Upper lobe of right lung (tissue), 1 donor: ENCODE results near the gene KRTAP20-4. TPM values are rescaled to one million over a fixed set of nuclear protein-coding genes. Genes with fewer than 3 reads are reported as not detected.

Experiments
- ATAC-seq: fragments of 200-7000 bp; cut with Tn5 transposase; one replicate; pipeline ENCODE4 v1.9.1; 2020; ENCODE audit warnings: mild to moderate bottlenecking, moderate library complexity
- DNase-seq: peaks from one replicate; pipeline ENCODE4 v3.0.0-alpha.2; 2020
- H3K27ac ChIP-seq: fragments of 200-600 bp; one replicate; pipeline ENCODE4 v1.8.0; 2022
- H3K27me3 ChIP-seq: fragments of 200-600 bp; one replicate; pipeline ENCODE4 v1.8.0; 2022; ENCODE audit warnings: mild to moderate bottlenecking
- H3K36me3 ChIP-seq: fragments of 200-600 bp; one replicate; pipeline ENCODE4 v1.8.0; 2022
- H3K4me1 ChIP-seq: fragments of 200-600 bp; one replicate; pipeline ENCODE4 v1.8.0; 2022
- H3K4me3 ChIP-seq: fragments of 200-600 bp; one replicate; pipeline ENCODE4 v1.8.0; 2022; ENCODE audit warnings: mild to moderate bottlenecking
- H3K9me3 ChIP-seq: fragments of 200-600 bp; one replicate; pipeline ENCODE4 v1.8.0; 2022
- intact Hi-C: fragments of 100-400 bp; cut with DNase I; formaldehyde crosslinking; loops from one replicate; pipeline ENCODE4 v1.11.0; 2022
- total RNA-seq: library from RNA; stranded (reverse); fragmentation: NEBNext Ultra II Directional; extraction: Animal tissue kit (Norgen Biotek cat#: 25700); gene quantifications from one replicate; pipeline ENCODE4 v1.2.1, GENCODE V29; 2021
- TF ChIP-seq, protein P1 (sequence below): fragments of 200-600 bp; IDR thresholded peaks from one replicate; pipeline ENCODE4 v1.8.0; 2022; ENCODE audit warnings: antibody characterized with exemption
- donor health status: DM: no; HTN: yes; CAD: no; lungs with severe emphysema.

KRTAP20-4 gene
- total RNA-seq, 1 donor from 2014 or later = not detected

DNA sequence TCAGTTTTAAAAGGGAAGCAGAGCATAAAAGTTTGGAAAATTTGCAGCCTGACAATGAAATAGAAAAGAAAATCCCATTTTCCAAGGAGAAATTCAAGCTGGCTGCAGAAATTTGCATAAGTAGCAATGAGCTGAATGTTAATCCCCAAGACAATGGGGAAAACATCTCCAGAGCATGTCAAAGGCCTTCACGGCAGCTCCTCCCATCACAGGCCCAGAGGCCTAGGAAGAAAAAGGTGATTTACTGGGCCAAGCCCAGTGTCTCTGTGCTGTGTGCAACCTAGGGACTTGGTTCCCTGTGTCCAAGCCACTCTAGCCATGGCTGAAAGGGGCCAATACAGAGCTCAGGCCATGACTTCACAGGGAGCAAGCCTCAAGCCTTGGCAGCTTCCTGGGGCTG is 48.3 kb downstream of the KRTAP20-4 start:
- H3K27ac ChIP-seq = no peak overlapping the region
- H3K4me3 ChIP-seq = no peak overlapping the region
- no peaks in the 10 kb centered on the region for H3K4me1 ChIP-seq
- intact Hi-C loops = no loop called here
- TF ChIP-seq, protein P1, sequence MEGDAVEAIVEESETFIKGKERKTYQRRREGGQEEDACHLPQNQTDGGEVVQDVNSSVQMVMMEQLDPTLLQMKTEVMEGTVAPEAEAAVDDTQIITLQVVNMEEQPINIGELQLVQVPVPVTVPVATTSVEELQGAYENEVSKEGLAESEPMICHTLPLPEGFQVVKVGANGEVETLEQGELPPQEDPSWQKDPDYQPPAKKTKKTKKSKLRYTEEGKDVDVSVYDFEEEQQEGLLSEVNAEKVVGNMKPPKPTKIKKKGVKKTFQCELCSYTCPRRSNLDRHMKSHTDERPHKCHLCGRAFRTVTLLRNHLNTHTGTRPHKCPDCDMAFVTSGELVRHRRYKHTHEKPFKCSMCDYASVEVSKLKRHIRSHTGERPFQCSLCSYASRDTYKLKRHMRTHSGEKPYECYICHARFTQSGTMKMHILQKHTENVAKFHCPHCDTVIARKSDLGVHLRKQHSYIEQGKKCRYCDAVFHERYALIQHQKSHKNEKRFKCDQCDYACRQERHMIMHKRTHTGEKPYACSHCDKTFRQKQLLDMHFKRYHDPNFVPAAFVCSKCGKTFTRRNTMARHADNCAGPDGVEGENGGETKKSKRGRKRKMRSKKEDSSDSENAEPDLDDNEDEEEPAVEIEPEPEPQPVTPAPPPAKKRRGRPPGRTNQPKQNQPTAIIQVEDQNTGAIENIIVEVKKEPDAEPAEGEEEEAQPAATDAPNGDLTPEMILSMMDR = no peak
- no peaks in the 10 kb centered on the region for H3K27me3 ChIP-seq
- no peaks in the 10 kb centered on the region for H3K9me3 ChIP-seq
- H3K36me3 ChIP-seq = no peaks in the 10 kb centered on the region
- ATAC-seq (no peak), DNase-seq (no peak)

Other genes starting within 250 kb of the KRTAP20-4 start
- gene KRTAP13-2, start 248.4 kb upstream of the KRTAP20-4 start, total RNA-seq = not detected
- not detected for gene KRTAP13-1, start 224.6 kb upstream of the KRTAP20-4 start, total RNA-seq
- not detected for gene KRTAP13-3, start 194.7 kb upstream of the KRTAP20-4 start, total RNA-seq
- not detected for gene KRTAP13-4, start 190.4 kb upstream of the KRTAP20-4 start, total RNA-seq
- not detected for gene KRTAP15-1, start 180.4 kb upstream of the KRTAP20-4 start, total RNA-seq
- gene KRTAP19-1, start 140.3 kb upstream of the KRTAP20-4 start, total RNA-seq = not detected
- gene KRTAP19-2, start 133.2 kb upstream of the KRTAP20-4 start, total RNA-seq = not detected
- not detected for gene KRTAP19-3, start 128.6 kb upstream of the KRTAP20-4 start, total RNA-seq
- not detected for gene KRTAP19-4, start 123.5 kb upstream of the KRTAP20-4 start, total RNA-seq
- gene KRTAP19-5, start 118.5 kb upstream of the KRTAP20-4 start, total RNA-seq = not detected
- not detected for gene KRTAP19-6, start 78.8 kb upstream of the KRTAP20-4 start, total RNA-seq
- gene KRTAP19-7, start 59.3 kb upstream of the KRTAP20-4 start, total RNA-seq = not detected
- gene KRTAP22-2, start 30.2 kb upstream of the KRTAP20-4 start, total RNA-seq = not detected
- gene KRTAP6-3, start 28.2 kb upstream of the KRTAP20-4 start, total RNA-seq = not detected
- gene KRTAP6-2, start 21.7 kb upstream of the KRTAP20-4 start, total RNA-seq = not detected
- not detected for gene KRTAP22-1, start 19.5 kb upstream of the KRTAP20-4 start, total RNA-seq
- gene KRTAP6-1, start 6.7 kb upstream of the KRTAP20-4 start, total RNA-seq = not detected
- gene KRTAP20-1, start 4.2 kb upstream of the KRTAP20-4 start, total RNA-seq = not detected
- not detected for gene KRTAP20-2, start 14.6 kb downstream of the KRTAP20-4 start, total RNA-seq
- not detected for gene KRTAP20-3, start 22.2 kb downstream of the KRTAP20-4 start, total RNA-seq
- not detected for gene KRTAP21-3, start 98.2 kb downstream of the KRTAP20-4 start, total RNA-seq
- gene KRTAP21-2, start 126.6 kb downstream of the KRTAP20-4 start, total RNA-seq = not detected
- gene KRTAP21-1, start 134.8 kb downstream of the KRTAP20-4 start, total RNA-seq = not detected
- not detected for gene KRTAP8-1, start 192.6 kb downstream of the KRTAP20-4 start, total RNA-seq
- gene KRTAP7-1, start 209.1 kb downstream of the KRTAP20-4 start, total RNA-seq = not detected